Hepatocyte (in vitro differentiated cells): ENCODE data around the gene KIAA1549. TPM values are rescaled to one million over a fixed set of nuclear protein-coding genes. Genes with fewer than 3 reads are reported as not detected.

Source experiments
- DNase-seq: peaks from one replicate; pipeline ENCODE4 v3.0.0-alpha.2; 2016; ENCODE audit warnings: low spot score
- H2AFZ ChIP-seq: fragments of 200-600 bp; sonication (generic); 2 replicates; pipeline ENCODE4 v1.6.0; 2016; ENCODE audit warnings: antibody characterized with exemption, mild to moderate bottlenecking
- H3K27ac ChIP-seq: fragments of 200-600 bp; sonication (generic); 2 replicates; pipeline ENCODE4 v1.5.1; 2016; ENCODE audit warnings: mild to moderate bottlenecking
- H3K27me3 ChIP-seq: fragments of 200-600 bp; sonication (generic); 2 replicates; pipeline ENCODE4 v1.6.1; 2016
- H3K36me3 ChIP-seq: fragments of 200-600 bp; sonication (generic); replicated peaks from 2 replicates; pipeline ENCODE4 v1.5.1; 2016; ENCODE audit warnings: low read depth; ENCODE audit not compliant: insufficient read depth
- H3K4me1 ChIP-seq: fragments of 200-600 bp; sonication (generic); 2 replicates; pipeline ENCODE4 v1.5.1; 2016; ENCODE audit warnings: mild to moderate bottlenecking, moderate library complexity; ENCODE audit not compliant: insufficient read depth
- H3K4me2 ChIP-seq: fragments of 200-600 bp; sonication (generic); 2 replicates; pipeline ENCODE4 v1.6.0; 2016
- H3K4me3 ChIP-seq: fragments of 200-600 bp; sonication (generic); 2 replicates; pipeline ENCODE4 v1.5.1; 2016; ENCODE audit warnings: mild to moderate bottlenecking
- H3K79me2 ChIP-seq: fragments of 200-600 bp; sonication (generic); 2 replicates; pipeline ENCODE4 v1.6.0; 2017; ENCODE audit warnings: mild to moderate bottlenecking
- H3K9me2 ChIP-seq: fragments of 200-600 bp; sonication (generic); replicated peaks from 2 replicates; pipeline ENCODE4 v1.6.0; 2017; ENCODE audit warnings: mild to moderate bottlenecking; ENCODE audit not compliant: insufficient read depth
- H3K9me3 ChIP-seq: fragments of 200-600 bp; sonication (generic); 2 replicates; pipeline ENCODE4 v1.5.1; 2016; ENCODE audit warnings: low read depth, mild to moderate bottlenecking
- H4K20me1 ChIP-seq: fragments of 200-600 bp; sonication (generic); 2 replicates; pipeline ENCODE4 v1.6.0; 2016; ENCODE audit warnings: mild to moderate bottlenecking; ENCODE audit not compliant: insufficient read depth, poor library complexity, severe bottlenecking
- EZH2 ChIP-seq: fragments of 200-600 bp; sonication (generic); IDR thresholded peaks from 2 replicates; pipeline ENCODE4 v1.6.1; 2016; ENCODE audit warnings: antibody characterized with exemption, mild to moderate bottlenecking, borderline replicate concordance
- EZH2phosphoT487 ChIP-seq: fragments of 200-600 bp; sonication (generic); IDR thresholded peaks from one replicate; pipeline ENCODE4 v1.6.1; 2018; ENCODE audit warnings: antibody characterized with exemption, mild to moderate bottlenecking, low read depth, moderate library complexity; ENCODE audit not compliant: unreplicated experiment, severe bottlenecking
- WGBS: methylation state at CpG from one replicate; pipeline ENCODE4 v1.1.6; 2016; ENCODE audit warnings: low lambda C conversion rate; ENCODE audit errors: missing lambda C conversion rate; 5-methylcytosine and 5-hydroxymethylcytosine counted together
- polyA plus RNA-seq: library from polyadenylated mRNA; unstranded; fragments of >200 nt; fragmentation: Nextera tagmentation; extraction: Ambion mirVana; gene quantifications from 2 replicates; pipeline ENCODE4 v1.2.1, GENCODE V29; 2016
- total RNA-seq: library from RNA; depleted of rRNA; stranded (reverse); fragments of >200 nt; gene quantifications from 2 replicates; pipeline ENCODE4 v1.2.3, GENCODE V29; 2014
- TF ChIP-seq, protein P1 (sequence below): fragments of 200-600 bp; sonication (generic); IDR thresholded peaks from 2 replicates; pipeline ENCODE4 v1.5.1; 2016; ENCODE audit warnings: antibody characterized with exemption, mild to moderate bottlenecking; ENCODE audit not compliant: poor library complexity

KIAA1549 gene
- total and polyA plus RNA-seq, 2 experiments from 2014 or later = 3.4 to 7.3 TPM

- no peak for DNase-seq
- no peaks in the 10 kb centered on the region for H3K9me2 ChIP-seq
- H3K4me1 ChIP-seq = peaks cover 16% of the 10 kb centered on the region
- H4K20me1 ChIP-seq = no peaks in the 10 kb centered on the region
- TF ChIP-seq EZH2phosphoT487 = no peak
- TF ChIP-seq EZH2 = no peak
- TF ChIP-seq, protein P1, sequence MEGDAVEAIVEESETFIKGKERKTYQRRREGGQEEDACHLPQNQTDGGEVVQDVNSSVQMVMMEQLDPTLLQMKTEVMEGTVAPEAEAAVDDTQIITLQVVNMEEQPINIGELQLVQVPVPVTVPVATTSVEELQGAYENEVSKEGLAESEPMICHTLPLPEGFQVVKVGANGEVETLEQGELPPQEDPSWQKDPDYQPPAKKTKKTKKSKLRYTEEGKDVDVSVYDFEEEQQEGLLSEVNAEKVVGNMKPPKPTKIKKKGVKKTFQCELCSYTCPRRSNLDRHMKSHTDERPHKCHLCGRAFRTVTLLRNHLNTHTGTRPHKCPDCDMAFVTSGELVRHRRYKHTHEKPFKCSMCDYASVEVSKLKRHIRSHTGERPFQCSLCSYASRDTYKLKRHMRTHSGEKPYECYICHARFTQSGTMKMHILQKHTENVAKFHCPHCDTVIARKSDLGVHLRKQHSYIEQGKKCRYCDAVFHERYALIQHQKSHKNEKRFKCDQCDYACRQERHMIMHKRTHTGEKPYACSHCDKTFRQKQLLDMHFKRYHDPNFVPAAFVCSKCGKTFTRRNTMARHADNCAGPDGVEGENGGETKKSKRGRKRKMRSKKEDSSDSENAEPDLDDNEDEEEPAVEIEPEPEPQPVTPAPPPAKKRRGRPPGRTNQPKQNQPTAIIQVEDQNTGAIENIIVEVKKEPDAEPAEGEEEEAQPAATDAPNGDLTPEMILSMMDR = no peak
- no peaks in the 10 kb centered on the region for H3K9me3 ChIP-seq
- H3K4me2 ChIP-seq = peak overlapping the region; percentile 68
- no peaks in the 10 kb centered on the region for H3K36me3 ChIP-seq
- H3K4me3 ChIP-seq = no peak overlapping the region
- 84% methylated on average over 12 of the region's 12 CpGs for WGBS
- H3K27me3 ChIP-seq = no peaks in the 10 kb centered on the region
- H3K27ac ChIP-seq = peak overlapping the region; percentile 83
- no peaks in the 10 kb centered on the region for H3K79me2 ChIP-seq
- H2AFZ ChIP-seq = no peak overlapping the region
Measured at GRCh38 chr7:138889582-138890498, 91.3 kb downstream of the KIAA1549 start.

DNA sequence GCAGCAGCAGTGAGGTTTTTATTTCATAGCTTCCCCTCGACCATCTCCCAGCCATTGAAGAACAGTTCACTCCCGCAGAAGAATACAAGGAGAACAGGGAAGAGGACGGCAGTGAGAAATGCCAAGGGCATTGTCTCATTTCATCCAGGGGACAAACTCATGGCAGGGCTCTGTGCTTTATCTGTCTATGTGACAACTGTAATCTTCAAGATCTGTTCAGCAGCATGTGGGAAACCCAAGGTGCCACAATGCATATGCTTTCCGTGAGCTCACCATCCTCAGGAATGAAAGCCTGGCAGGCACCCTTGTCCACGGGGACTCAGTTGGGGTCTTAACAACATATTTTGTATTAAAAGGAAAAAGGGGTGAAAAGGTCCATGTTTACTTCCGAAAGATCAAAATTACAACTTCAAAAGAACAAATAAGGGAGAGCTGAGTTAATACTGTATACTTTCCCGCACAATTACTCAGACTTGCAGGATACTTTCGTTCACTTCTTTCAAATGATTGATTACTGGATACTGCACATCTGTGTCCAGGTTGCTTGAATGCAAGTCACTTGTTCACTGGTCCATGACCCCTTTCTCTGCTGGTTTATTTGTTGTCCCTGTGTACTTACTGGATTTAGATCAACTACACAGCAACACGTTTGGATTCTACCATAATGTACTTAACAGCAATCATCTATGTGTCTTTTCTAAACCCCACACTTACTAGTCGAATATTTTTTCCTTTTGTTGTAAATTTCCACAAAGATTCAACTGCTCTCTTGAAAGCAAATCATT is 93.1 kb downstream of the KIAA1549 start:
- no peak for DNase-seq
- no peaks in the 10 kb centered on the region for H3K36me3 ChIP-seq
- H3K27me3 ChIP-seq = no peaks in the 10 kb centered on the region
- WGBS = 79% methylated on average over 10 of the region's 10 CpGs
- H3K27ac ChIP-seq = no peak overlapping the region
- no peaks in the 10 kb centered on the region for H3K9me2 ChIP-seq
- peaks cover 16% of the 10 kb centered on the region for H3K4me1 ChIP-seq
- no peaks in the 10 kb centered on the region for H3K9me3 ChIP-seq
- TF ChIP-seq EZH2 = no peak
- no peak for TF ChIP-seq EZH2phosphoT487
- TF ChIP-seq, protein P1 = no peak
- no peak overlapping the region for H2AFZ ChIP-seq
- H3K4me3 ChIP-seq = no peak overlapping the region
- H3K79me2 ChIP-seq = no peaks in the 10 kb centered on the region
- H3K4me2 ChIP-seq = no peak overlapping the region
- no peaks in the 10 kb centered on the region for H4K20me1 ChIP-seq

DNA sequence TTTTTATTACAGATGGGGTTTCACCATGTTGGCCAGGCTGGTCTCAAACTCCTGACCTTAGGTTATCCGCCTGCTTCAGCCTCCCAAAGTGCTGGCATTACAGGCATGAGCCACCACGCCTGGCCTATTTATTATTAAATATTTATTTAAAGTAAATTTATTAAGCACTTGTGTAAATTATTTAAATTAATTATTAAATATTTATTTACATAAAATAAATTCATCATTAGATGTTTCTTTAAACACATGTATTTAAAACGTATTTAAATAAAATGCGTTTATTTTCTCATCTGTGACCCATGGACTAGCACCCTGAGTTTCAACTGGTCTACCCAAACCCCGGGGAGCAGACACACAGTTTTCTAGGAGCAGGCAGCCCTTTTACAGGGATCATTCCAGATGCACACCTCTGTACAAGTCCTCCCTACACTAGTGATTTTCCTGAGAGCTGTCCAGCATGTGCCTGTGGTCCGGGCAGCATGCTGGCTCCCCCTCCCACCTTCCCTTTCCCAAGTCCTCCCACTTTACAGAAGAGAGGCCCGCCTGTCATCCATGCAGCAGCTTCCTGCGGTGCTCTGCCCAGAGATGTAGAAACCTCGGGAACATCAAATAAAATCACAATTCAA is 94.0 kb downstream of the KIAA1549 start:
- Histone ChIP-seq H4K20me1 (no peaks in the 10 kb centered on the region), H3K4me3 (no peak overlapping the region), H3K9me2 (no peaks in the 10 kb centered on the region), H3K27me3 (no peaks in the 10 kb centered on the region), H3K4me1 (peaks cover 16% of the 10 kb centered on the region), H3K27ac (no peak overlapping the region), H3K79me2 (no peaks in the 10 kb centered on the region), H3K9me3 (no peaks in the 10 kb centered on the region), H3K36me3 (no peaks in the 10 kb centered on the region), H2AFZ (no peak overlapping the region), H3K4me2 (no peak overlapping the region)
- TF ChIP-seq, protein P1 = no peak
- TF ChIP-seq EZH2phosphoT487 (no peak), EZH2 (no peak)
- DNase-seq = no peak
- 77% methylated on average over 9 of the region's 9 CpGs for WGBS
